GM13976 (cell line): ENCODE data around the gene CAMSAP2.

Source experiments
- DNase-seq: peaks from one replicate; pipeline ENCODE4 v3.0.0; 2012; ENCODE audit warnings: low spot score
- in situ Hi-C: fragments of 300-500 bp; cut with MboI; formaldehyde crosslinking; loops from one replicate; pipeline ENCODE4 v1.12.0; 2022; ENCODE audit warnings: low sequenced_read_pairs, mixed read lengths, inconsistent platforms; ENCODE audit not compliant: unreplicated experiment
- TF ChIP-seq, protein P1 (sequence below): IDR thresholded peaks from 2 replicates; pipeline ENCODE4 v1.5.1; 2012; ENCODE audit warnings: borderline replicate concordance, mild to moderate bottlenecking; ENCODE audit not compliant: insufficient read depth; ENCODE audit errors: extremely low read depth, missing control alignments, control extremely low read depth

CAMSAP2 gene

DNA sequence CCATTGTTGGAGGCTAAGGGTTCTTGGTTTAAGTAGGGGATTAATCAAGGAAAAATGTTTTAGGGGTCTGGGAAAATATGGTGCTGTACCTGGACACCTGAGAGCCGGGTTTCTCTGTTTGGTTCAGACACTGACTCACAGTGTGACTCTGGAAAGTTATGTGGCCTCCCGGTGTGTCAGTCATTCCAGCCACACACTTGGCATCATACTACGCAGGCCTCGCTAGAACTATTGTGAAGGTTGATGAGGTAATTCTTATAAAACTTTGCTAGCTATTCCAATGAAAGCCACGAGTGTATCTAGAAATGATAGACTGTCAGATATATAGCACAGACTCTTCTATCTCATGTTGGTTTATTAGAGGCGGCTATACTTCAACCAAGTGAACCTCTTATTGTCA, 4.8 kb upstream of the CAMSAP2 start:
- TF ChIP-seq, protein P1, sequence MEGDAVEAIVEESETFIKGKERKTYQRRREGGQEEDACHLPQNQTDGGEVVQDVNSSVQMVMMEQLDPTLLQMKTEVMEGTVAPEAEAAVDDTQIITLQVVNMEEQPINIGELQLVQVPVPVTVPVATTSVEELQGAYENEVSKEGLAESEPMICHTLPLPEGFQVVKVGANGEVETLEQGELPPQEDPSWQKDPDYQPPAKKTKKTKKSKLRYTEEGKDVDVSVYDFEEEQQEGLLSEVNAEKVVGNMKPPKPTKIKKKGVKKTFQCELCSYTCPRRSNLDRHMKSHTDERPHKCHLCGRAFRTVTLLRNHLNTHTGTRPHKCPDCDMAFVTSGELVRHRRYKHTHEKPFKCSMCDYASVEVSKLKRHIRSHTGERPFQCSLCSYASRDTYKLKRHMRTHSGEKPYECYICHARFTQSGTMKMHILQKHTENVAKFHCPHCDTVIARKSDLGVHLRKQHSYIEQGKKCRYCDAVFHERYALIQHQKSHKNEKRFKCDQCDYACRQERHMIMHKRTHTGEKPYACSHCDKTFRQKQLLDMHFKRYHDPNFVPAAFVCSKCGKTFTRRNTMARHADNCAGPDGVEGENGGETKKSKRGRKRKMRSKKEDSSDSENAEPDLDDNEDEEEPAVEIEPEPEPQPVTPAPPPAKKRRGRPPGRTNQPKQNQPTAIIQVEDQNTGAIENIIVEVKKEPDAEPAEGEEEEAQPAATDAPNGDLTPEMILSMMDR: no peak
- no peak for DNase-seq
- in situ Hi-C loops: no loop called here

DNA sequence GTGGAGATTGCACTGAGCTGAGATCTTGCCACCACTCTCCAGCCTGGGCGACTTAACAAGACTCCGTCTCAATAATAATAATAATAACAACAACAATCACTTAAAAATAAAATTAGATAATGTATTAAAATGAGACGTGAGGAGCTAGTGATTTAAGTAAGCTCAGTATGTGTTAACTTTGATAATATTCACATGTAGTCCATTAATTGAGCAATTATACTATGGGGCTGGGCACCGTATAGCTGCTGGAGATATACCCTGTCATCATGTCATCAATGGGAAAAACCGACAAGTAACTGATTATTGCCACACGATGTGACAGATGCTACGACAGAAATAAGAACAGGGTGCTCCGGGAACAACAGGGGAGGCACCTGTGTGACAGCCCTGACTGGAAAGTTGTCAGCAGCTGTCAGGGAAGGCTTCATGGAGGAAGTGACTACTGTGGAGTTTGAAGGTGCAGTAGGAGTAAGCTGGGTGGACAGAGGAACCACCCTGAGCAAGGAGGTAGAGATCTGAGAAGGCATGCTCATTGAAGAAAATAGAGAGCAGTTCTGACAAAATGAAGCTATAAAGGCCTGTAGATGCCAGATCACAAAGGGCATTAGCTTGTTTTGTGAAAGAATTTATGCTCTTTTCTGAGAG, 924 bp upstream of the CAMSAP2 start:
- in situ Hi-C loops: loop anchor here (5.0 kb wide), 1 partner anchor 60 kb away; no protein-coding TSS in a partner anchor
- no peak for DNase-seq
- TF ChIP-seq, protein P1: no peak

DNA sequence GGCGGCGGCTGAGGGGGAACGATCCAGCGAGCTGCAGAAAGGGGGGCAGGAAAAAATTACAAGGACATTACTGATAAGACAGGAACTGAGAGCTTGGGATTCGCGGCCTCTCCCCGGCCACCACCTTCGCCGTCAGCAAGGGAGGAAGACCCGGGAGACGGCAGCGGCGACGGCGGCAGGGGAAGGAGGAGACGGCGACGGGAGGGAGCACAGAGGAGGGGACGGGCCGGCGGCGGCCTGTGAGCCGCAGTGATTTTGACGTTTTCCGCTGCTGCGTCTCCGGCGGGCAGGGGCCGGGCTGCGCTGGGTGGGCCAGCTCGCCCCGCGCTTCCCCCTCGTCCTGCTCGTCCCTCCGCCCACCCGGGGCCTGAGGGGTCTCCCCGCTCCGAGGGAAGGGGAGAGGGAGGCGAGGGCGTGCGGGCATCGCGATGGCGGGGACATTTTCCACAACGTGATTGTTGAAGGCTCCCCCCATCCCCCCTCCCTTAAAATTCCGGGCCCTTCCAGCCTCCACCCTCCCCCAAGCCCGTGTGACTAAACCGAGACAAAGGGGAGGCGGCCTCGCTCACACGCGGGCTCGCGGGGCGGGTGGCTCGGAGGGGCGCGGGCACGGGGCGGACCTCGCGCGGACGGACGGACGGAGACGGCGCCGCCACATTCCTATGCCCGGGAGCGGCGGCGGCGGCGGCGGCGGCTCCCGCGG, 407 bp downstream of the CAMSAP2 start:
- DNase-seq: peak; percentile 83
- in situ Hi-C loops: loop anchor here (5.0 kb wide), 1 partner anchor 62 kb away; no protein-coding TSS in a partner anchor
- TF ChIP-seq, protein P1: no peak

DNA sequence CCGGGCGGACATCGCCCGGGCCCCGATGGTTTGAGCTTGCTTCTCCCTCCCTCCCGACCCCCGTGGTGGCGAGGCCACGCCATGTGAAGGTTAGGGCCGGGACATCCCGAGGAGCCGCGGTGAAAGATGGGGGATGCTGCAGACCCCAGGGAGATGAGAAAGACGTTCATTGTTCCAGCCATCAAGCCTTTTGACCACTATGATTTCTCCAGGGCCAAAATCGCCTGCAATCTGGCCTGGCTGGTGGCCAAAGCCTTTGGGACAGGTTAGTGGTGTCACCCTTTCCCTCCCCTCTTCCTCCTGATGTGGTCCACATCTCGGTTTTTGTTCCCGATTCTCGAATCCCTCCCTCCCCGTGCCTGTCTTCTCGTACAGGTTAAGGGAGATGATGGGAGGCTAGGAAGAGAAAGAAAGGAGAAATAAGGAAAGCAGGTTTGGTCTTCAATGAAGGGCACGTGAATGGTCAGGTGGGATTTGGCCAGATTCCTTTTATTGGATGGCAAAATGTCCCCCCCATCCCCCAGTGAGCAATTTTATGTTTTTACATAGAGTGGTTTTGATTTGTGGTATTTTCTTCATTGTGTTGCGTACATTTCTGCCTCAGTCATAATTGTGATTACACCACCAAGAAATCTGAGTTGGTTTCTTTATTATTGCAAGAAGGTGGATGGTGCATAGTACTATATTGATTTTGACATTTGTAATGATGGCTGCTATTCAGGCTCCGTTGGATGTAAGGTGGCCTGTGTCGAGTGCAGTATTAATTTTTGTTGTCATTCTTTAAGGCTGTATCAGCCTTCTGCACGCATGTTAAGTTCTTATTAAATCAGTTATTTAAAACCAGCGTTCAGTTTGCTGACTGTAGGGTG, 1.2 kb downstream of the CAMSAP2 start:
- TF ChIP-seq, protein P1: no peak
- DNase-seq: no peak
- in situ Hi-C loops: loop anchor here (5.0 kb wide), 1 partner anchor 63 kb away; no protein-coding TSS in a partner anchor

DNA sequence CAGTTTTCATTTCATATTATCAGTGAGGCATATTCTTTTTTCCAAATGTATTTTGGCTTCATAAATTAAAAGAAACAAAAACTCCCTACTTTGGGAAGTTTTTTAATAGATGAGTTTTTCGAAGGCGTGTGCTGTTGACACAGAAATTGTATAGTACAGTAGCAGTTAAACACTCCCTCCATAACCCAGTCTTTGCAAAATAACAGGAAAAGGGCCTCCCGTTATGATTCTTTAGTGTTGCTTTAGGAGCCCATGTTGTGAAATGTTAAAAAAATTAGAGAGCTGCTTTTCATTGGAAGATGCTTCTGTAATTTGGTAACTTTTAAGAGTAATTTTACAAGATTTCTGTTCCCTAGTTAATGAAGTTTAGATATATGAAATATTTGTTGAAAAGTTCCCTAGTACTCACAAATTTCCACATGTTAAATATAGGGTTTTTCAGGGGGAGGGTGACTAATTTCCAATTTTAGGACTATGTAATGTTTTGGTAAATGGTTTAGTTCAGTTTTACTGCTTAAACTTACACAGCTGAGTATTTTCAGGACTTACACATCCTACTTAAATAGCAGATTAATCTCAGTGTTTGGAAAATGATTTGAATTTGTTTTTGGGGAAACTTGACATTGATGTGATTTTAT, 2.0 kb downstream of the CAMSAP2 start:
- TF ChIP-seq, protein P1: no peak
- in situ Hi-C loops: no loop called here
- no peak for DNase-seq

DNA sequence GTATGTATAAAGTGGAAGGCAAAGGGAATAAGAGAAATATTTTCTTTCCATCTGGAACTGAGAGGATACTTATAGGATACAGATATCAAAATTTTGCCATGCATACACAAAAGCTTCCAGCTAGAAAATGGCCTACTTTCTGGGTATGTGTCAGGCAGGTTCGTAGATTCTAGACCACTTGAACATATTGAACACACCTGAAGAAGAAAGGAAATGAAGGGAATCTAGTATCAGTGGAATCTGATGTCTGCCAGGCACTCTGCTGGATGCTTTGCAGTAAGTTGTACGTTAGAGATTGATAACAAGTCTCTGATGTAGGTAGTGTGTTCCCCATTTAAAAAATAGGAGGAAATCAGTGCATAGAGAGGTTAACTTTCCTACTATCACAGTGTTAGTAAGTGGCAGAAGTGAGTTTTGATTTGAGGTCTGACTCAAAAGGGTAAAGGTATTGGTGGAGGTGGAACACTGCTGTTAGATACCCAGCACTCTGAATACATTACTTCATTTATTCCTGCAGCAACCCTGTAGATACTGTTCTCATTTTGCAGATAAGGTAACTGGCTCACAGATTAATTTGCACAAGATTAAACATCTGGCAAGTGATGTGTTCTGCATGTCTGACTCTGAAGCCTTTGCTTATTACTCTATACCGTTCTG, 3.0 kb downstream of the CAMSAP2 start:
- DNase-seq: no peak
- TF ChIP-seq, protein P1: no peak
- in situ Hi-C loops: no loop called here
